ENCODE data around the gene IL3.

The IL3 gene

GRCh38 chr5:132110930-132111329 is 50.5 kb downstream of the IL3 start:
- no peak for DNase-seq

- DNase-seq = no peak
Observed at GRCh38 chr5:132112111-132112510, 51.7 kb downstream of the IL3 start.
